ENCODE measurements around the gene SLIT3.

DNA sequence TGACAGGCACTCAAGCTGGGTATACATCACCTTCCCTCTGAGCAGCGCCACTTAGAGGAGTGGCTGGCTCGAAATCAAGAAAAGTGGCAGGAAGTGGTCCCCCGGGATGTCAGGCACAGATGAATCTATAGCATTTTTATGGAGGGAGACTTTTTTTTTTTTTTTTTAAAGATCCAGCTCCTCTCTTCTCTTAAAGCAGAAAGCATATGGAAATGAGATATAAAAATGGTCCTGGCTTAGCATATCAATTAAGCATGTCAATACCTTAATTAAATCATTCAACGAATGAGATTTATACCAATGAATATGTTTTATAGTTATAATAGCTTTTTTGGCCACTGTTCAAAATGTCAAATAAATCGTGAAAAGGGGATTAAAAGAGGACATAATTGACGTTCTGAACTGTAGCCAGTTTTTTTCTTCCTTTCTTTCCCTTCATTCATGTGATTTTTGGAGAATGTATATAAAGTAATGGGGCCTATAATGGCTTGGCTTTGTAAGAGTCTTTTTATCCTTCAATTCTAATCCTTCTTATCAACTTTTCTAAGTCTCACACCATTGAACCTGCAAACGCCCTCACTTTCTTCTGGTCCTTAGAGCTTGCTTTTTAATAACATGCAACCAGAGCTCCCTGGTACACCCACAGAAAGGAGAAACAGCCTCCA is 402.6 kb downstream of the SLIT3 start:
- TF ChIP-seq, protein P1, sequence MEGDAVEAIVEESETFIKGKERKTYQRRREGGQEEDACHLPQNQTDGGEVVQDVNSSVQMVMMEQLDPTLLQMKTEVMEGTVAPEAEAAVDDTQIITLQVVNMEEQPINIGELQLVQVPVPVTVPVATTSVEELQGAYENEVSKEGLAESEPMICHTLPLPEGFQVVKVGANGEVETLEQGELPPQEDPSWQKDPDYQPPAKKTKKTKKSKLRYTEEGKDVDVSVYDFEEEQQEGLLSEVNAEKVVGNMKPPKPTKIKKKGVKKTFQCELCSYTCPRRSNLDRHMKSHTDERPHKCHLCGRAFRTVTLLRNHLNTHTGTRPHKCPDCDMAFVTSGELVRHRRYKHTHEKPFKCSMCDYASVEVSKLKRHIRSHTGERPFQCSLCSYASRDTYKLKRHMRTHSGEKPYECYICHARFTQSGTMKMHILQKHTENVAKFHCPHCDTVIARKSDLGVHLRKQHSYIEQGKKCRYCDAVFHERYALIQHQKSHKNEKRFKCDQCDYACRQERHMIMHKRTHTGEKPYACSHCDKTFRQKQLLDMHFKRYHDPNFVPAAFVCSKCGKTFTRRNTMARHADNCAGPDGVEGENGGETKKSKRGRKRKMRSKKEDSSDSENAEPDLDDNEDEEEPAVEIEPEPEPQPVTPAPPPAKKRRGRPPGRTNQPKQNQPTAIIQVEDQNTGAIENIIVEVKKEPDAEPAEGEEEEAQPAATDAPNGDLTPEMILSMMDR (IDR thresholded peaks at IDR 0.05): no peak
- TF ChIP-seq POLR2A (IDR thresholded peaks at IDR 0.05): no peak

Measured in Peyer's patch (tissue), 4 donors.